GM18505 (cell line): ENCODE measurements around the gene PSMD5.

Source experiments
- ATAC-seq: cut with Tn5 transposase; IDR thresholded peaks from one replicate; pipeline ENCODE4 v1.9.1; 2021; ENCODE audit not compliant: unreplicated experiment
- POLR2A ChIP-seq: IDR thresholded peaks from 4 replicates; pipeline ENCODE4 v1.6.1; 2011; ENCODE audit warnings: borderline replicate concordance; ENCODE audit not compliant: insufficient read depth, insufficient read length; ENCODE audit errors: extremely low read depth

The PSMD5 gene

GRCh38 chr9:120842685-120843485 is at the start of gene PSMD5:
PSMD5 (minus strand) TSS chr9:120842922; CDS start chr9:120842909, 13 bp downstream.
- TF ChIP-seq POLR2A = peak; percentile 98
- ATAC-seq = peak; percentile 97

DNA sequence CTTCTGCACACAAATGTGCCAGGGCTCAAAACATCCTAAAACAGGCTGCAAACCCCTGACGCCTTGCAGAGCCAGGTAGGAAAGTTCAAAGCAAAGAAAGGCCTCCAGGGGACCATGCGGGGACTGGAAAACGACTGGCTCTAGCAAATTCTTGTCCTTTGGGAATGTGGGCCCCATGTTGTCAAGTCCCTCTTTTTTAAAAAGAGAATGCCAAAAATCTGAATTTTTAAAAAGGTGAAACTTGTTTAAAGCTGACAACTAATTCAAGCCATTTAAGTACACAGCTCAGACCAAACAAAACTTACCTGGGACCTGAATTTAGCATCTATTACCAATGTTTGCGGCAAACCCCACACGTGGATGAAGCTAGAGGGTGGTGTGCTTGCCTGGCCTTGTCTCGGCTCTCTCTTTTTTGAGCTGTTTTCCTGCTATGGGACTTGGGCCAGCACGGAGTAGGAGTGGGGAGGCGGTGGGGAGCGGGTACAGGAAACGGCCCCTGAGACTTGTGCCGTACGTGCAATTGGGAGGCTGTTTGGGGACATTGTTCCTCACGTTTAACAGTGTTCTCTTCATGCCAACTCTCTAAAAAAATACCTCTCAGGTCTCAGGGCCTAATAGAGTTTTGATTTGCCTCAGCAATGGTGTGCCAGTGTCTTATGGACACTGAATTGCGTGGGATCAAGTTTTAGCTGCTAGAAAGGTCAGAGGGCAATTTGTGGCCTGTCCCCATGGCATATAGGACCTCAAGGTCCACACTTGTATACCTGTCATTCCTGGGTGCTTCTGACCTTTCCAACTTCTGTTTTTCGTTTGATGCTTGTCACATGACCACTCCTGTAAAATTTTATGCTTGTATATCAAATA is 49.4 kb upstream of the PSMD5 start:
- TF ChIP-seq POLR2A = peak; percentile 51
- peak; percentile 28 for ATAC-seq

GRCh38 chr9:120891245-120891883 is 48.6 kb upstream of the PSMD5 start:
- no peak for TF ChIP-seq POLR2A
- ATAC-seq = no peak

- ATAC-seq = no peak
Observed at GRCh38 chr9:120890320-120891244, 47.9 kb upstream of the PSMD5 start.

DNA sequence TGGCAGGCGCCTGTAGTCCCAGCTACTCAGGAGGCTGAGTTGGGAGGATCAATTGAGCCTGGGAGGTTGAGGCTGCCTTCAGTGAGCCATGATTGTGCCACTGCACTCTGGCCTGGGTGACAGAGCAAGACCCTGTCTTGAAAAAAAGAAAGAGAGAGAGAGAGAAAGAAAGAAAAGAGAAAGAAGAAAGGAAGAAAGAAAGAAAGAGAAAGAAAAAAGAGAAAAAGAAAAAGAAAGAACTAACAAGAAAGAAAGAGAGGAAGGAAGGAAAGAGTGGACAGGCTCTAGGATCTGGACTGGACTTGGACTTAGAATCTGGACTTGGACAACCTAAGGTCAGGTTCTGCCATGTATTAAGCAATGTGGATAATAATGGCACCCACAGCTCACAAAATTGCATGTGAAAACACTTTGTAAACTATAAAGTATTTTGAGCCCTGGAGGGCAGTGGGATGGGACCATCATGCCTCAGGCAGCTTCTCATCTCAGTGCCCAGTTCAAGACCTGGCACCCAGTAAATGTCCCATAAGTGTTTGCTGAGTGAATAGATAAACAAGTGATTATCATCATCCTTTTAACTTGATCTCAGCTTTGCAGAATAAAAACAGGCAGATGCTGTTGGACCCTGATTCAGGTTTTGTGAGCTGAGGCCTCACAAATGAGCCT is 47.0 kb upstream of the PSMD5 start:
- no peak for TF ChIP-seq POLR2A
- ATAC-seq = no peak

More at GRCh38 chr9:120890320-120891244, 47.9 kb upstream of the PSMD5 start:
- TF ChIP-seq POLR2A = no peak

DNA sequence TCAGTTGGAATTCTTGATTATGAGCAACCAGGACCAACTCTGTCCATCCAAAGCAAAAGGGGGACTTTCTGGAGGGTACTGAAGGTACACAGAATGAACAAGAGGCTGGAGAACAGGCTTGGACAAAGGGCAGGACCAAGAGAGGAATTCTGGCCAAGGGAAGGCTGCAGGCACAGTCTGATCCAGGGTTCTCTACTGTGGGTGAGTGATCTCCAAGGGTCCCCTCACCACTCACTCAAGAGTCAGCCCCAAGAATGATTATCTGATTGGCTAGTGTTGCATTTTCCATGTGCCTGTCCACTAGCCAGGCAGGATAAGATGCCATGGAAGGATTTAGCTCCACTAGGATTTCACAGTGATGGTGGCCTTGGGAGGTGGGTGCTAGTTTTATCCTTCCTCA is 45.9 kb upstream of the PSMD5 start:
- no peak for ATAC-seq
- no peak for TF ChIP-seq POLR2A

- no peak for TF ChIP-seq POLR2A
- ATAC-seq = no peak
Observed at GRCh38 chr9:120886490-120886967, 43.8 kb upstream of the PSMD5 start.

DNA sequence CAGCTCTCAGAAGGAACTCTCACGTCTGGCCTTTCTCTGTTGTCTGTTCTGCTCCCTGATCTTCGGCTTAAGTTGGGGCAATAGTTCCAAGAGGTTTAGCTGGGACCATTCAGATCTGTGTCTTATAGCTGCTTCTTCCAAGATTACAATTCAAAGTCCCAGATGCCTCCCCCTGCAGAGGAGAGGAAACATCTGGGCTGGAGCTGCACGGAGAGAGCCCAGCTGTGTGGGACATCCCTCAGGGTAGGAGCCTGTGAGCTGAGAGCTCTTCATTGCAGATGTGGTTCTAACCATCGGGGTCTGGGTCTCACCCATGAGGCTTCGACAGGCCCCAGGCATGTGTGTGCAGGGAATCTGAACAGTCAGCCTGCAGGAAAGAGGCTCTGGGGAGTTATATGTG is 43.2 kb upstream of the PSMD5 start:
- no peak for TF ChIP-seq POLR2A
- no peak for ATAC-seq

GRCh38 chr9:120885457-120885856 is 42.7 kb upstream of the PSMD5 start:
- no peak for ATAC-seq
- TF ChIP-seq POLR2A = no peak

DNA sequence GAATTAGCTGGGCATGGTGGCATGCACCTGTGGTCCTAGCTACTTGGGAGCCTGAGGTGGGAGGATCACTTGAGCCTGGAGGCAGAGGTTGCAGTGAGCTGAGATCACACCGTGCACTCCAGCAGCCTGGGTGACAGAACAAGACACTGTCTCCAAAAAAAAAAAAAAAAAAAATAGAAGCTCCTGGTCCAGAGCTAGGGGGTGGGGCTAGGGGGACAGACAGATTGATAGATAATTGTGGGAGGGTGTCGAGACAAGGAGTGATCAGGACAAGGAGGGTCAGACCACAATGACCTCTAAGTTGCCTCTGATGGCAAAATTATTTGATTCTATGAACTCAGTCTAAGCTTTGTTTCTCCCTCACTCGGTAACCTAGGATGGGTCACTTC is 40.9 kb upstream of the PSMD5 start:
- no peak for TF ChIP-seq POLR2A
- no peak for ATAC-seq

GRCh38 chr9:120882935-120883607 is 40.3 kb upstream of the PSMD5 start:
- no peak for ATAC-seq
- no peak for TF ChIP-seq POLR2A

- no peak for ATAC-seq
- TF ChIP-seq POLR2A = no peak
Observed at GRCh38 chr9:120879446-120879845, 36.7 kb upstream of the PSMD5 start.
